NCI-H510A (cell line): ENCODE data around the gene PRDM15.
"Not testable (repeated sequence)": the region's sequence is repeated elsewhere in the genome, so short reads cannot be mapped to it uniquely, and the experiment has no call there.

Experiments
- DNase-seq: peaks from one replicate; lab custom pipeline; 2025; lab: John Stamatoyannopoulos, UW

The PRDM15 gene

GRCh38 chr21:41804381-41804780, 74.8 kb downstream of the PRDM15 start:
- DNase-seq = no peak

GRCh38 chr21:41803316-41803715, 75.8 kb downstream of the PRDM15 start:
- no peak for DNase-seq

GRCh38 chr21:41802684-41803083, 76.5 kb downstream of the PRDM15 start:
- no peak for DNase-seq

GRCh38 chr21:41802198-41802584, 77.0 kb downstream of the PRDM15 start:
- no peak for DNase-seq

- DNase-seq = no peak
Observed at GRCh38 chr21:41801321-41802197, 77.6 kb downstream of the PRDM15 start.

- no peak for DNase-seq
Observed at GRCh38 chr21:41800425-41801320, 78.5 kb downstream of the PRDM15 start.

GRCh38 chr21:41799763-41800162, 79.4 kb downstream of the PRDM15 start:
- no peak for DNase-seq

- DNase-seq = no peak
Observed at GRCh38 chr21:41798326-41798725, 80.8 kb downstream of the PRDM15 start.

GRCh38 chr21:41796476-41797080, 82.6 kb downstream of the PRDM15 start:
- no peak for DNase-seq

GRCh38 chr21:41795726-41796125, 83.4 kb downstream of the PRDM15 start:
- no peak for DNase-seq

GRCh38 chr21:41794600-41794999, 84.5 kb downstream of the PRDM15 start:
- DNase-seq = no peak

- no peak for DNase-seq
Observed at GRCh38 chr21:41792711-41793110, 86.4 kb downstream of the PRDM15 start.

GRCh38 chr21:41786509-41786987, 92.6 kb downstream of the PRDM15 start:
- DNase-seq = peak; percentile 55

GRCh38 chr21:41785262-41785661, 93.9 kb downstream of the PRDM15 start:
- not testable (repeated sequence) for DNase-seq

- DNase-seq = no peak
Observed at GRCh38 chr21:41784456-41785102, 94.6 kb downstream of the PRDM15 start.

- peak; percentile 50 for DNase-seq
Observed at GRCh38 chr21:41783476-41784180, 95.5 kb downstream of the PRDM15 start.

GRCh38 chr21:41781050-41781410, 98.1 kb downstream of the PRDM15 start:
- no peak for DNase-seq

- DNase-seq = no peak
Observed at GRCh38 chr21:41780337-41781049, 98.7 kb downstream of the PRDM15 start.

GRCh38 chr21:41779659-41780058, 99.5 kb downstream of the PRDM15 start:
- peak; percentile 40 for DNase-seq

- DNase-seq = peak; percentile 81
Observed at GRCh38 chr21:41778930-41779600, 100.1 kb downstream of the PRDM15 start.
